ENCODE results near the gene HEXA. TPM values are rescaled to one million over a fixed set of nuclear protein-coding genes. Genes with fewer than 3 reads are reported as not detected.
"Not testable (repeated sequence)": the region's sequence is repeated elsewhere in the genome, so short reads cannot be mapped to it uniquely, and the experiment has no call there.

The HEXA gene
- total RNA-seq, 3 donors from 2014 or later = 63.6 to 147 (median 81.1) TPM

GRCh38 chr15:72389231-72389630, 13.4 kb upstream of the HEXA start:
- intact Hi-C loops (cut with DNase I; ENCODE audit: low total_unique reads) = no loop called here
- no peak overlapping the region for H3K27ac ChIP-seq
- TF ChIP-seq CTCF (IDR thresholded peaks at IDR 0.05) (no peak), POLR2AphosphoS5 (IDR thresholded peaks at IDR 0.05) (no peak), POLR2A (IDR thresholded peaks at IDR 0.05) (no peak)
- H3K9me3 ChIP-seq = no peaks in the 10 kb centered on the region
- H3K4me3 ChIP-seq = no peak overlapping the region
- DNase-seq (ENCODE audit: low spot score in 2 of 2) = no peak
- no peaks in the 10 kb centered on the region for H3K4me1 ChIP-seq
- H3K36me3 ChIP-seq = no peaks in the 10 kb centered on the region
- H3K27me3 ChIP-seq = no peaks in the 10 kb centered on the region

GRCh38 chr15:72387741-72388140, 11.9 kb upstream of the HEXA start:
- Histone ChIP-seq H3K36me3 (no peaks in the 10 kb centered on the region), H3K27me3 (no peaks in the 10 kb centered on the region), H3K4me1 (no peaks in the 10 kb centered on the region), H3K4me3 (no peak overlapping the region), H3K9me3 (no peaks in the 10 kb centered on the region), H3K27ac (no peak overlapping the region)
- intact Hi-C loops (cut with DNase I; ENCODE audit: low total_unique reads) = no loop called here
- no peak for TF ChIP-seq CTCF (IDR thresholded peaks at IDR 0.05)
- TF ChIP-seq POLR2AphosphoS5 (IDR thresholded peaks at IDR 0.05) = no peak
- no peak for TF ChIP-seq POLR2A (IDR thresholded peaks at IDR 0.05)
- no peak for DNase-seq (ENCODE audit: low spot score in 2 of 2)

- no peak overlapping the region for H3K27ac ChIP-seq
- H3K27me3 ChIP-seq = no peaks in the 10 kb centered on the region
- no peak for DNase-seq (ENCODE audit: low spot score in 2 of 2)
- no peak for TF ChIP-seq POLR2AphosphoS5 (IDR thresholded peaks at IDR 0.05)
- no peak for TF ChIP-seq POLR2A (IDR thresholded peaks at IDR 0.05)
- peak in 1 of 3 donors; percentile 26 for TF ChIP-seq CTCF (IDR thresholded peaks at IDR 0.05)
- no peaks in the 10 kb centered on the region for H3K9me3 ChIP-seq
- no peak overlapping the region for H3K4me3 ChIP-seq
- no peaks in the 10 kb centered on the region for H3K36me3 ChIP-seq
- no peaks in the 10 kb centered on the region for H3K4me1 ChIP-seq
- intact Hi-C loops (cut with DNase I; ENCODE audit: low total_unique reads) = no loop called here
Observed at GRCh38 chr15:72382146-72382545, 6.3 kb upstream of the HEXA start.

- H3K4me3 ChIP-seq = no peak overlapping the region
- no peaks in the 10 kb centered on the region for H3K27me3 ChIP-seq
- no peak overlapping the region for H3K27ac ChIP-seq
- no peak for DNase-seq (ENCODE audit: low spot score in 2 of 2)
- no peak for TF ChIP-seq POLR2AphosphoS5 (IDR thresholded peaks at IDR 0.05)
- TF ChIP-seq POLR2A (IDR thresholded peaks at IDR 0.05) = no peak
- no peak for TF ChIP-seq CTCF (IDR thresholded peaks at IDR 0.05)
- no peaks in the 10 kb centered on the region for H3K9me3 ChIP-seq
- H3K4me1 ChIP-seq = peaks cover 0 to 7% of the 10 kb centered on the region in 2 donors
- intact Hi-C loops (cut with DNase I; ENCODE audit: low total_unique reads) = no loop called here
- H3K36me3 ChIP-seq = no peaks in the 10 kb centered on the region
Observed at GRCh38 chr15:72380743-72381142, 4.9 kb upstream of the HEXA start.

- intact Hi-C loops (cut with DNase I; ENCODE audit: low total_unique reads) = no loop called here
- Histone ChIP-seq H3K36me3 (no peaks in the 10 kb centered on the region), H3K4me1 (peaks cover 0 to 7% of the 10 kb centered on the region in 2 donors), H3K27ac (no peak overlapping the region), H3K9me3 (no peaks in the 10 kb centered on the region), H3K27me3 (no peaks in the 10 kb centered on the region), H3K4me3 (no peak overlapping the region)
- TF ChIP-seq POLR2A (IDR thresholded peaks at IDR 0.05) (no peak), CTCF (IDR thresholded peaks at IDR 0.05) (no peak), POLR2AphosphoS5 (IDR thresholded peaks at IDR 0.05) (no peak)
- no peak for DNase-seq (ENCODE audit: low spot score in 2 of 2)
Observed at GRCh38 chr15:72379856-72380430, 4.1 kb upstream of the HEXA start.

GRCh38 chr15:72379106-72379505, 3.3 kb upstream of the HEXA start:
- H3K36me3 ChIP-seq; H3K4me3 ChIP-seq; H3K4me1 ChIP-seq; DNase-seq (ENCODE audit: low spot score in 2 of 2); H3K27me3 ChIP-seq; H3K27ac ChIP-seq; H3K9me3 ChIP-seq; intact Hi-C loops (cut with DNase I; ENCODE audit: low total_unique reads): not testable (repeated sequence)
